GM23338 (cell line): ENCODE results near the gene HADH. TPM values are rescaled to one million over a fixed set of nuclear protein-coding genes. Genes with fewer than 3 reads are reported as not detected.

Experiments
- ATAC-seq: fragments of 200-7000 bp; cut with Tn5 transposase; 3 replicates; pipeline ENCODE4 v1.9.1; 2020
- DNase-seq: peaks from one replicate; pipeline ENCODE4 v3.0.0-alpha.2; 2015; ENCODE audit warnings: low spot score
- H2AFZ ChIP-seq: fragments of 200-600 bp; sonication (generic); 2 replicates; pipeline ENCODE4 v1.8.0; 2016; ENCODE audit warnings: antibody characterized with exemption, mild to moderate bottlenecking, moderate library complexity
- H3F3A ChIP-seq: fragments of 200-600 bp; sonication (generic); replicated peaks from 2 replicates; pipeline ENCODE4 v1.8.0; 2017; ENCODE audit warnings: antibody characterized with exemption, mixed run types, low read depth
- H3K27ac ChIP-seq: fragments of 200-600 bp; sonication (generic); 2 replicates; pipeline ENCODE4 v1.6.1; 2016; ENCODE audit warnings: low read depth
- H3K27me3 ChIP-seq: fragments of 200-600 bp; sonication (generic); 2 replicates; pipeline ENCODE4 v1.8.0; 2016; ENCODE audit warnings: mild to moderate bottlenecking, mixed run types, moderate library complexity; ENCODE audit not compliant: insufficient read depth
- H3K36me3 ChIP-seq: fragments of 200-600 bp; sonication (generic); 2 replicates; pipeline ENCODE4 v1.8.0; 2016; ENCODE audit warnings: mild to moderate bottlenecking; ENCODE audit not compliant: insufficient read depth
- H3K4me1 ChIP-seq: fragments of 200-600 bp; sonication (generic); 2 replicates; pipeline ENCODE4 v1.8.0; 2016; ENCODE audit warnings: mild to moderate bottlenecking, moderate library complexity; ENCODE audit not compliant: insufficient read depth
- H3K4me2 ChIP-seq: fragments of 200-600 bp; sonication (generic); 2 replicates; pipeline ENCODE4 v1.7.1; 2017; ENCODE audit warnings: mixed run types
- H3K4me3 ChIP-seq: fragments of 200-600 bp; sonication (generic); 2 replicates; pipeline ENCODE4 v1.6.1; 2016; ENCODE audit warnings: mixed run types
- H3K79me2 ChIP-seq: fragments of 200-600 bp; sonication (generic); replicated peaks from 2 replicates; pipeline ENCODE4 v1.8.0; 2017; ENCODE audit warnings: mild to moderate bottlenecking; ENCODE audit not compliant: insufficient read depth
- H3K9me2 ChIP-seq: fragments of 200-600 bp; sonication (generic); 2 replicates; pipeline ENCODE4 v1.8.0; 2017; ENCODE audit not compliant: insufficient read depth
- H4K20me1 ChIP-seq: fragments of 200-600 bp; sonication (generic); replicated peaks from 2 replicates; pipeline ENCODE4 v1.8.0; 2017; ENCODE audit warnings: mild to moderate bottlenecking; ENCODE audit not compliant: insufficient read depth
- H3K27ac Mint-ChIP-seq: 2 replicates; pipeline ENCODE4 v1.8.0; 2020; ENCODE audit warnings: inconsistent platforms, mild to moderate bottlenecking, moderate library complexity, mixed read lengths
- H3K27me3 Mint-ChIP-seq: 3 replicates; pipeline ENCODE4 v1.8.0; 2022; ENCODE audit warnings: low read depth, mild to moderate bottlenecking, moderate library complexity, mixed read lengths, inconsistent platforms; ENCODE audit not compliant: insufficient read depth, poor library complexity
- H3K36me3 Mint-ChIP-seq: 3 replicates; pipeline ENCODE4 v1.8.0; 2021; ENCODE audit warnings: low read depth, mild to moderate bottlenecking, inconsistent platforms, moderate library complexity, mixed read lengths
- H3K4me1 Mint-ChIP-seq: 3 replicates; pipeline ENCODE4 v1.8.0; 2020; ENCODE audit warnings: mild to moderate bottlenecking, inconsistent platforms, mixed read lengths
- H3K4me3 Mint-ChIP-seq: 3 replicates; pipeline ENCODE4 v1.8.0; 2021; ENCODE audit warnings: moderate library complexity, mild to moderate bottlenecking, inconsistent platforms, mixed read lengths
- H3K9me3 Mint-ChIP-seq: 3 replicates; pipeline ENCODE4 v1.8.0; 2020; ENCODE audit warnings: moderate library complexity, mild to moderate bottlenecking, inconsistent platforms, mixed read lengths
- CREB1 ChIP-seq: fragments of 250-450 bp; sonication (Bioruptor Pico); IDR thresholded peaks from 2 replicates; pipeline ENCODE4 v1.5.0; 2020; ENCODE audit warnings: low read depth, mild to moderate bottlenecking, moderate library complexity
- CTCF ChIP-seq, 2 experiments: fragments of 200-600 bp in 1 of 2; sonication (generic) in 1 of 2; conservative IDR thresholded peaks; 2 replicates each; pipeline versions ENCODE4 v1.5.1 to v1.6.1; 2016 to 2017; ENCODE audit warnings: antibody characterized with exemption in 2 of 2, low read depth in 2 of 2, mild to moderate bottlenecking in 2 of 2, moderate library complexity in 1 of 2
- ETS1 ChIP-seq: IDR thresholded peaks from 2 replicates; pipeline ENCODE4 v1.6.1; 2016; ENCODE audit warnings: antibody characterized with exemption
- EZH2 ChIP-seq: fragments of 200-600 bp; sonication (generic); IDR thresholded peaks from one replicate; pipeline ENCODE4 v1.8.0; 2017; ENCODE audit warnings: antibody characterized with exemption, mild to moderate bottlenecking, low read depth; ENCODE audit not compliant: unreplicated experiment
- EZH2phosphoT487 ChIP-seq: fragments of 200-600 bp; sonication (generic); IDR thresholded peaks from one replicate; pipeline ENCODE4 v1.8.1; 2018; ENCODE audit warnings: antibody characterized with exemption; ENCODE audit not compliant: unreplicated experiment
- JUNB ChIP-seq: IDR thresholded peaks from one replicate; pipeline ENCODE4 v1.6.1; 2016; ENCODE audit warnings: antibody characterized with exemption; ENCODE audit not compliant: unreplicated experiment
- NANOG ChIP-seq: IDR thresholded peaks from 2 replicates; pipeline ENCODE4 v1.6.1; 2016; ENCODE audit warnings: antibody characterized with exemption, borderline replicate concordance
- POLR2AphosphoS5 ChIP-seq: IDR thresholded peaks from 2 replicates; pipeline ENCODE4 v1.6.1; 2016; ENCODE audit warnings: antibody characterized with exemption, low read depth
- REST ChIP-seq: IDR thresholded peaks from one replicate; pipeline ENCODE4 v1.6.1; 2018; ENCODE audit warnings: antibody characterized with exemption; ENCODE audit not compliant: unreplicated experiment
- STAT1 ChIP-seq: IDR thresholded peaks from one replicate; pipeline ENCODE4 v1.6.1; 2016; ENCODE audit warnings: antibody characterized with exemption; ENCODE audit not compliant: unreplicated experiment
- ZNF114 ChIP-seq: fragments of 250-450 bp; sonication (Bioruptor Pico); IDR thresholded peaks from 2 replicates; pipeline ENCODE4 v1.5.0; 2020; ENCODE audit warnings: mild to moderate bottlenecking, moderate library complexity
- ZNF331 ChIP-seq: fragments of 250-450 bp; sonication (Bioruptor Pico); IDR thresholded peaks from 2 replicates; pipeline ENCODE4 v1.5.0; 2020; ENCODE audit warnings: low read depth, mild to moderate bottlenecking, moderate library complexity
- ZNF462 ChIP-seq: fragments of 250-450 bp; sonication (Bioruptor Pico); IDR thresholded peaks from 2 replicates; pipeline ENCODE4 v1.5.0; 2020; ENCODE audit warnings: mild to moderate bottlenecking, moderate library complexity
- polyA plus RNA-seq: library from polyadenylated mRNA; unstranded; fragments of >200 nt; fragmentation: Nextera tagmentation; extraction: Ambion mirVana; gene quantifications from 2 replicates; pipeline ENCODE4 v1.2.1, GENCODE V29; 2016
- total RNA-seq: library from RNA; depleted of rRNA; stranded (reverse); fragments of >200 nt; shearing (Covaris generic); gene quantifications from 2 replicates; pipeline ENCODE4 v1.2.3, GENCODE V29; 2014

HADH gene
- total and polyA plus RNA-seq, 2 experiments from 2014 or later, result 39.1 to 39.2 TPM

GRCh38 chr4:108047199-108047598 lies 57.5 kb downstream of the HADH start:
- H3K4me1 Mint-ChIP-seq, result peaks cover 18% of the 10 kb centered on the region
- H4K20me1 ChIP-seq, result no peaks in the 10 kb centered on the region
- H3K27me3 Mint-ChIP-seq, result peaks cover 5% of the 10 kb centered on the region
- H3K9me2 ChIP-seq, result no peaks in the 10 kb centered on the region
- H3F3A ChIP-seq, result no peaks in the 10 kb centered on the region
- H3K9me3 Mint-ChIP-seq, result no peaks in the 10 kb centered on the region
- H3K36me3 ChIP-seq, result no peaks in the 10 kb centered on the region
- no peak overlapping the region for H3K4me3 Mint-ChIP-seq
- no peak overlapping the region for H3K4me3 ChIP-seq
- no peak overlapping the region for H2AFZ ChIP-seq
- ATAC-seq (no peak), DNase-seq (no peak)
- H3K79me2 ChIP-seq, result no peaks in the 10 kb centered on the region
- peaks cover 11% of the 10 kb centered on the region; the same call in 1 of the 2 replicates for H3K4me1 ChIP-seq
- no peak overlapping the region for H3K27ac Mint-ChIP-seq
- H3K27ac ChIP-seq, result no peak overlapping the region
- no peaks in the 10 kb centered on the region for H3K36me3 Mint-ChIP-seq
- no peak overlapping the region for H3K4me2 ChIP-seq
- TF ChIP-seq EZH2 (no peak), JUNB (no peak), POLR2AphosphoS5 (no peak), CTCF (conservative IDR thresholded peaks at IDR 0.05; ENCODE audit: low read depth in 2 of 2) (no peak), STAT1 (no peak), ZNF462 (no peak), REST (no peak), NANOG (no peak), ZNF114 (CRISPR knock-in tag) (no peak), ETS1 (no peak), ZNF331 (no peak), EZH2phosphoT487 (no peak), CREB1 (no peak)
- no peaks in the 10 kb centered on the region for H3K27me3 ChIP-seq
